NAMALWA (cell line): ENCODE measurements around the gene TNNT1.
A peak's percentile ranks its signal among the peaks of the same experiment; 100 is the strongest.

Experiments
- DNase-seq: peaks from one replicate; pipeline ENCODE4 v3.0.0-alpha.2; 2015; ENCODE audit warnings: low spot score

The TNNT1 gene

GRCh38 chr19:55141696-55142095 lies 7.3 kb downstream of the TNNT1 start:
- DNase-seq: no peak

GRCh38 chr19:55137915-55138314 lies 11.1 kb downstream of the TNNT1 start:
- no peak for DNase-seq

GRCh38 chr19:55136399-55137102 lies 12.5 kb downstream of the TNNT1 start:
- no peak for DNase-seq

GRCh38 chr19:55134736-55135135 lies 14.3 kb downstream of the TNNT1 start:
- no peak for DNase-seq

GRCh38 chr19:55133639-55134444 lies 15.2 kb downstream of the TNNT1 start:
- DNase-seq: no peak

- DNase-seq: no peak
Observed at GRCh38 chr19:55132453-55133129, 16.4 kb downstream of the TNNT1 start.

GRCh38 chr19:55131421-55131820 lies 17.6 kb downstream of the TNNT1 start:
- no peak for DNase-seq

- no peak for DNase-seq
Observed at GRCh38 chr19:55119053-55119452, 30.0 kb downstream of the TNNT1 start.

- no peak for DNase-seq
Observed at GRCh38 chr19:55118401-55118991, 30.5 kb downstream of the TNNT1 start.

GRCh38 chr19:55117663-55118391 lies 31.2 kb downstream of the TNNT1 start:
- DNase-seq: peak; percentile 97

GRCh38 chr19:55116859-55117662 lies 31.9 kb downstream of the TNNT1 start, which contains the start of gene PPP1R12C:
PPP1R12C (minus strand) TSS chr19:55117637; CDS start chr19:55117543, 94 bp downstream.
- peak; percentile 36 for DNase-seq

- peak; percentile 63 for DNase-seq
Observed at GRCh38 chr19:55116232-55116858, 32.7 kb downstream of the TNNT1 start.

- no peak for DNase-seq
Observed at GRCh38 chr19:55115446-55116065, 33.5 kb downstream of the TNNT1 start.

GRCh38 chr19:55114566-55115145 lies 34.4 kb downstream of the TNNT1 start:
- no peak for DNase-seq

GRCh38 chr19:55113570-55114039 lies 35.4 kb downstream of the TNNT1 start:
- peak; percentile 78 for DNase-seq

GRCh38 chr19:55112777-55113569 lies 36.0 kb downstream of the TNNT1 start:
- peak; percentile 75 for DNase-seq

- no peak for DNase-seq
Observed at GRCh38 chr19:55112246-55112776, 36.7 kb downstream of the TNNT1 start.

GRCh38 chr19:55111238-55111831 lies 37.7 kb downstream of the TNNT1 start:
- DNase-seq: no peak
